HG03064 (cell line): Measurements from ENCODE around the gene PALD1.
"Not testable (repeated sequence)": the region's sequence is repeated elsewhere in the genome, so short reads cannot be mapped to it uniquely, and the experiment has no call there.

ENCODE experiments used
- ATAC-seq: cut with Tn5 transposase; IDR thresholded peaks from one replicate; pipeline ENCODE4 v1.9.1; 2021; ENCODE audit warnings: low read depth; ENCODE audit not compliant: unreplicated experiment

The PALD1 gene

DNA sequence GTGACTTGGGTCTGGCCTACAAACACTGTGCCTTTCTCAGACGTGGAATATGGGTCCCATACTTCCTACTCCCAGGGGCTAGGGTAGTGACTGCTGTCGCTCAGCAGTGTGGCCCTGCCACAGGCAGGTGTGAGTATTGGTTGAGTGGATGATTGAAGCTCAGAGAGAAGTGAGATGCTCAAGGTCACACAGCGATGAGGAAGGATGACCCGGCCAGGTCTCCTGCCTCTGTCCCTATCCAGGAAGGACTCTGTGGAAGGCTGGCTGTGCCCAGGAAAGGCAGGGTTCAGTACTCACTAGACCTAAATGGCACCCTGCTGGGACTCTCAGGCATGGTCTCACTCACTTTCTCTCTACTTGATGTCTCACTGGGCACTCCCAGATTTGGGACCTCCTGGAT lies 121.2 kb downstream of the PALD1 start:
- no peak for ATAC-seq

DNA sequence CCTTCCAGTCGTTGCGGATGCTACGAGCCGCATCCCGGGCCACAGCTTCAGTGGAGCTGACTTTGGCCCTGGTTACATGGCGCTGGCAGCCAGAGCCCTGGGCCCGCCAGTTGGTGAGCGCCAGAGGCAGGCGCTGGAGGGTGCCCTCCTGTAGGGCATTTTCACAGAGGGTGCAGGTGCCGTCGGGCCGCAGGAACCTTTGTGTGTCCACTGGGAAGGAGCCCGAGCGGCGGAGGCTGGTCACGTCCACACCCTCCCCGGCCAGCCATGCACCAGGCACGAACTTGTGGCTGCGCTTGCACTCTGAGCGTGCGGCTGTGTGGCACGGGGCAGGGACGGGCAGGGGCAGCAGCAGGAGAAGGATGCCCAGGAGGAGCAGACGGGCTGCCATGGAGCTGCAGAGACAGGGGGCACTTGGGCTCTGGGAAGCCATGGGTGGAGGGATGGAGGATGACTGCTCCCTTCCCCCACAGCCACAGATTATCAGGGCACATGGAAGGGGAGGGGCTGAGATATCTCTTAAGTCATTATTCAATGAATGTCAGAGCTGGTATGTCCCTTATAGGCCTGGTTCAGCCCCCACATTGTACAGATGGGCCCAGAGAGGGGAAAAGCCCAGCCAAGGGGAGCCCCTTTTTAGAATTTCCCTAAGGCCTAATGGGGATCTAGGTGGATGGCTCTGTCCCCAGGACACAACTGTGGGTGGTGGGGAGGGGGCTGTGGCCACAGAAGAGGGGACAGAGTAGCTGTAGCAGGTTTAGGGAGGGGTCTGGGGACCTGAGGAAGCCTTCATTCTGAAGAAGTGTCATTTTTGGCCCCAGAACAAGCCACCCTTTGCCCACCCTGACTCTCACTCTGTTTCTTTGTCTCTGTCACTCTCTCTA lies 122.2 kb downstream of the PALD1 start:
- no peak for ATAC-seq

DNA sequence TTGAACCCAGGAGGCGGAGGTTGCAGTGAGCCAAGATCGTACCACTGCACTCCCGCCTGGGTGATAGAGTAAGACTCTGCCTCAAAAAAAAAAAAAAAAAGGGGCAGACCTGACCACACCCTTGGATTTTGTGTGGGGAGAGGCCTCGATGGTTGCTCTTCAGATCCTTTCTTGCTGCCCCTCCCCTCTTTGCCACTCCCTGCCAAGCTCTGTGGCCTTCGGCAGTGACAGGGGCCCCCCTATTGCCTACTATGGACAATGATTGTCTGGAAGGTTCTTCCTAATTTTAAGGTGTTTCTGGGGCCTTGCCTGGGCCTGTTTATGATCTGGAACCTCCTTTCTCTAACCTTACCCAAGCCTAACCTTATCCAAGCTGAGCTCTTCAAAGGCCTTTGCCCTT lies 123.2 kb downstream of the PALD1 start:
- ATAC-seq, result no peak

DNA sequence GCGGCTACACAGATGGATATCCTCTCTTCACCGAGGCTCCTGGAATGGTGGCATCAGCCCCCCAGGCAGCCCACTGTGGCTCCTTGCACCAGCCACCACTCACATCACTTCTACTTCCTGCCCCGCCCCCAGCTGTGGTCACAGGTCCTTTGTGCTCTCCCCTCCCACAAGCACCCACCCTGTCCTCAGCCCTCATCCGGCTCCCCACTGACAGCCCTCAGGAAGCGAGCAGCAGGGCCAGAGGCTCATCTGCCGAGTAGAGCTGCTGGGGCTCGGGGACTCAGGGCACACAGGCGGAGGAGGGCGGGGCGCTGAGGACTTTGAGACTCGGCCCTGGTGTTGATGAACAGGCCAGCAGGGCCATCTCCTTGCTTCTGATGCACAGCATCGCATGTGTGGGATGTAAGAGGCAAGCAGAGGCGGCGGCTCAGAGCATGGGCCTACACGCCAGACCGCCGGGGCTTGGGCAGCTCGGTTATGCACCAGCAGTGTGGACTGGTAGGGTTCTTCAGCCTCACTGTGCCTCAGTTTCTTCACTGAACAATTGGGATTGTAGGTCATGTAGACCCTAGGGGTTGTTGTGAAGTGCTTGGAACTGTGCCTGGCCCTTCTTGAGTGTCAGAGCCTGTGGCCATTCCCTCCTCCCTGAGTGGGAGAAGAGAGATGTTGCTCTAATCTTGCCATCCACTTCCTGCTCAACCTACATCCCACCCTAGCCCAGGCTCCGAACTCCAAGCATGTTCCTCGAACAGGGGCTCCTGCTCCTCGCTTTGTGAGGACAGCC lies 124.3 kb downstream of the PALD1 start, which contains the start of gene PRF1:
TSS of gene PRF1 (minus strand) at position 77 of the 784 bp plus-strand sequence. CDS start 1,839 bp downstream, outside the sequence.
- no peak for ATAC-seq

DNA sequence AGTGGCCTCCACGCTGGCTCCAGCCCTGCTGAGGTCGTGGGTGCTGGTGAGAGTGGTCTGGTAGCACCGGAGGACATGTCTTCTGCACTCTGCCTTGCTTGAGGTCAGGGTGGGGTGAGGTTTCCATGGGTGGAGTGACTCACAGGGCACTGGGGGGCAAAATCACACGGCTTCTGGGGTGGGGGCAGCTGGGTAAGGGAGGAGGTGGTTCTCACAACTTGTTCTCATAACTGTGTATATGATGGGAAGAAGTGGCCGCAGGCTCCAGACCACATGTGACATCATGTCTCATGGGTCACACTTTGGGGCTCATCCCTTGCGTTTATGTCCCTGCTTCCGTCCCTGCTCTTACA lies 124.9 kb downstream of the PALD1 start:
- no peak for ATAC-seq

DNA sequence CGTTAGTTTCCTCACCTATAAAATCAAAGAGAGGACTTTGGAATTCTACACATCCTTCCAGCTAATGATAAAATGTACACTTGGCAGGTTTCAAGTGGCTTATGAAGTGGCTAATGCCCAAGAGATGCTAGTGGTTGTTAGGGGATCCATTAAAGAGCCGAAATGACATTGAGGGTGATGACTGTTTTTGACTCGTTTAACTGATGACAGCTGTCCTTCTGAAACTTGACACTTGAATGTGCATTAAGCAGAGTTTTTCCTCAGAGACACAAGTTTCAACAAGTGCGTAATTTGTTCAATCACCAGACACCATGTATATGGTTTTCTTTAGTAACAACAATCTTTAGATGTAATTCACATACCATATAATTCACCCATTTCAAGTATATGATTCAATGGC lies 125.5 kb downstream of the PALD1 start:
- no peak for ATAC-seq

DNA sequence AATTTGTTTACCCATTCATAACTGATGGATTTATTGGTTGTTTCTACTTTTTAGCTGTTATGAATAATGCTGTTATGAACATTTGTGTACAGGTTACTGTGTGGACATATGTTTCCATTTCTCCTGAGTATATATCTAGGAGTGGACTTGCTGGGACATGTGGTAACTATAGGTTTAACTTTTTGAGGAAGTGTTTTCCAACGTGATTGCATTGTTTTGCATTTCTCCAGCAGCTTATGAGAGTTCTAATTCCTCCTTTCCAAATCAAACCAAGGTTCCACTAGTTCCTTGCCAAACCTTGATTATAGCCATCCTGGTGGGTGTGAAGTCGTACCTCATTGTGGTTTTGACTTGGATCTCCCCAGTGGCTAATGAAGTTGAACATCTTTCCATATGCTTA lies 126.6 kb downstream of the PALD1 start:
- no peak for ATAC-seq

DNA sequence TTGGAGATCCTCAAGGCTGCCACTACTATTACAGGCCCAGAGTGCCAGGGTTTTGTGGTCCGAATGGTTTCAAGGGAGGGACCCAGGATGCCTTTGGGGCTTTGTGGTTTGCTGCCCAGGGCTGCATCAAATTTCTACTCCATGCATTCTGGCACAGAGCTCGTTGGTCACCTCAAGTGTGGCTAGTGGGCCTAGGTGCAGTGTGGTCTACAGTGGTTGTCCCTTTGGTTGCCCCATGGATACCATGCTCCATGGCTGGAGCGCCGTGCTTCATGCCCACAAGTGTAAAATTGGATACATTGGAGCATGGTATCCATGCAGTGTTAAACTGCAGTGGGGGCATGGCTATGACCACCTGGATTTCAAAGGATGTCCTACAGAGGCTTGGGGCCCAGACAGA lies 129.4 kb downstream of the PALD1 start:
- no peak for ATAC-seq

DNA sequence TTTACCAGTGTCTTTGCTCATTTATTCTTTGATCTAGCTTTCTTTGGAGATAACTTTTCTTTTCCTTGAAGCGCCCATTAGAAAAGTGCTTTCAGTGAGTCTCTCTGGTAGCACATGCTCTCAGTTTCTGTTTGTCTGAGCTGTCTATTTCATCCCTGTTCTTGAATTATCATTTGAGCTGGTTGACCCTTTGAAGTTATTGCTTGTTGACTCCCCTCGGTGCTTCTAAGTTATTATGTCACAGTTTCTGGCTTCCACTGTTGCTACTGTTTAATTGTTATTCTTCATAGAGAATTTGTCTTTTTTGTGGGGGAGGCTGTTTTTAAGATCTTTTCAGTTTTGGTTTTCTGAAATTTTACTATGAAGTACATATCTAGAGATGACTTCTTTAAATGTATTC lies 135.4 kb downstream of the PALD1 start:
- ATAC-seq, result no peak

DNA sequence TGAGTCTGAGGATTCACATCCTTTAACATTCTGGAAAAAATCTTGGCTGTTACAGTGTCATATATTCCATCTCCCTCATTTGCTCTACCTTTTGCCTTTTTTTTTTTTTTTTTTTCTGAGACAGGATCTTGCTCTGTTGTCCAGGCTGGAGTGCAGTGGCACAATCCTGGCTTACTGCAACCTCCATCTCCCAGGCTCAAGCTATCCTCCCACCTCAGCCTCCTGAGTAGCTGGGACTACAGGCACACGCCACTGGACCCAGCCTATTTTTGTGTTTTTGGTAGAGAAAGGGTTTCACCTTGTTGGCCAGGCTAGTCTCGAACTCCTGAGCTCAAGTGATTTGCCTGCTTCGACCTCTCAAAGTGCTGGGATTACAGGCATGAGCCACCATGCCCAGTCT lies 135.8 kb downstream of the PALD1 start:
- ATAC-seq, result not testable (repeated sequence)

DNA sequence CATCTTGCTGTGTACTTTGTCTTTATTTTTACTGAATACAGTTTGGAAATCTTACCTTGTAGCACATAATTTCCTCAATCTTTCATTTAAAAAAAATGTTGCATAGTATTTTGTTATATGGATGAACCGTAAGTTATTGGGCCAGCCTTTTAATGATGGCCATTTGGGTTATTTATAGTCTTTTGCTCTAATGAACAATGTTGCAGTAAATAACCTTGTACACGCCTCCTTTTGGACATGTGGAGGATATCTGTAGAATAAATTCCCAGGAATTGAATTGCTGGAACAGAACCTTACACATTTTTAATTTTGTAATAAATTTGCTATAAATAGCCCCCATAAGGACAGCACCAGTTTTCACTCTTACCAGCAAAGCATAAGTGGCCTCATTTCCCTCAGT lies 136.6 kb downstream of the PALD1 start:
- ATAC-seq, result no peak

DNA sequence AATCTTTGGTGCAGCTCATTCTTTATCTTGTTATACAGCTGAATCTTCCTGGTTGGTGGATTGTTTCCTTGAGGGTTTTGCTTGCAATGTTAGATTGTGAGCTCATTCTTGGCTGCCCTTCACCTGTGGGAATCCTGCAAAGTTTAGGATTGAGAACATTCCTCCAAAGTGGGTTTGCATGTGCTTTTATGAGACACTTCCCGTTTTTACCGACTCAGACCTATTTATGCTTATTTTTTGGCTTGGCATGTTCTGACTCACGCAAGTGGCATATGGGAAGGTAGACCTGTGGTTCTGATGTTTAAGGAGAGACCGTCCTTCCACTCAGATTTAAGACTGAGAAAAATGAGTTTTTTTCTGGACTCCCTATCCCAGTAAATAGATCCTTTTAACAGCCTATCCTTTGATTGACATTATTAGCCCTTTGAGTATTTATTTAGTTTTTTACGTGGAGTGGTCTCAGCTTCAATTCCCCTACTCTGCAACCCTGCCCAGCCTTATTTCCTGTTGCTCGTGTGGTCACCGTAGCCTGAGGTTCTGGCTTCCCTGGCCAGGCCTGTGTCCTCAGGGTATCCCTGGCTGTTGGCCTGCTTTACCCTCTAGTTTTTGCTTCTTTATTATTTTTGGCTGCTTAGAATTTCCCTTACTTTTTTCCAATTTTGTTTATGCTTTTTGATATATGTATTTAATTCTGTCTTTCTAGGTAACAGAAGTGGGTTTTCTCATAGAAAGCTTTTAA lies 137.4 kb downstream of the PALD1 start:
- no peak for ATAC-seq

DNA sequence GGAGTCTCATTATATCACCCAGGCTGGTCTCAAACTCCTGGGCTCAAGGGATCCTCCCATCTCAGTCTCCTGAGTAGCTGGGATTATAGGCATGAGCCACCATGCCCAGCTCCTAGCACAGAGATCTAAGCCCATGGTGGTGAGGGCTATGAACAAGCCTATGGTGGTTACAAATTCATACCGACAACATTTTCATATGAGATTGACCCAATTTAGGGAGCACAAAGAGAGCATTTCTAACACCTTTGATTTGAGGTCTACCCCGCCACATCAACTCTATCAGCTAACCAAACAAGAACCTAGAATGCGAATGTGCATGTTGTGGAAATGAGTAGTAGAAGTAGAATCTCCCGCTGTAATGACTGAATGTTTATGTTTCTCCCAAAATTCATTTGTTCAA lies 138.2 kb downstream of the PALD1 start:
- no peak for ATAC-seq
